LNCaP clone FGC (cell line): ENCODE results near the gene TTC9.
A peak's percentile ranks its signal among the peaks of the same experiment; 100 is the strongest.

ENCODE experiments used
- DNase-seq: peaks from one replicate; pipeline ENCODE4 v3.0.0-alpha.2; 2011; ENCODE audit warnings: low read depth
- H3K4me3 ChIP-seq: 2 replicates; pipeline ENCODE4 v1.5.1; 2011; ENCODE audit warnings: mild to moderate bottlenecking, low read depth, low read length, control low read depth
- TF ChIP-seq, protein P1 (sequence below): IDR thresholded peaks from 2 replicates; pipeline ENCODE4 v1.5.1; 2012; ENCODE audit warnings: mild to moderate bottlenecking; ENCODE audit not compliant: control insufficient read depth, insufficient read depth; ENCODE audit errors: extremely low read depth

Gene TTC9

DNA sequence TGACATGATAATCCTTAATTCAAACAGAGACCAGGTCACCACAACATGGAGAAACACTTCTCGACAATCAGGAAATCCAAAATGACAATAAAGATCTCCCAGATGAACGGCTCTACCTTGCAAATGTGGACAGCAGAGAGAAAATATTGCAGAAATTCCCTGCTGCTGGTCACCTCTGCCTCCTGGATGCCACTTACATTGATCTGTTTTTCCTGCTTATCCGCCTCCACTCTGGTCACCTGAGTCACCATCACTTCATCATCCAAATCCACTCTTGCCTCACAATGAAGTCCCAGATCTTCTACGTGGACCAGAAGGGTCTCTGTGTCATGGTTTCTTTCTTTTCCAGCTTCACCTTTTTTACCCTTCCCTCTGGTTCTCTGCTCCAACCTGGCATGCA is 21.1 kb downstream of the TTC9 start:
- H3K4me3 ChIP-seq = no peak overlapping the region
- DNase-seq = no peak
- TF ChIP-seq, protein P1, sequence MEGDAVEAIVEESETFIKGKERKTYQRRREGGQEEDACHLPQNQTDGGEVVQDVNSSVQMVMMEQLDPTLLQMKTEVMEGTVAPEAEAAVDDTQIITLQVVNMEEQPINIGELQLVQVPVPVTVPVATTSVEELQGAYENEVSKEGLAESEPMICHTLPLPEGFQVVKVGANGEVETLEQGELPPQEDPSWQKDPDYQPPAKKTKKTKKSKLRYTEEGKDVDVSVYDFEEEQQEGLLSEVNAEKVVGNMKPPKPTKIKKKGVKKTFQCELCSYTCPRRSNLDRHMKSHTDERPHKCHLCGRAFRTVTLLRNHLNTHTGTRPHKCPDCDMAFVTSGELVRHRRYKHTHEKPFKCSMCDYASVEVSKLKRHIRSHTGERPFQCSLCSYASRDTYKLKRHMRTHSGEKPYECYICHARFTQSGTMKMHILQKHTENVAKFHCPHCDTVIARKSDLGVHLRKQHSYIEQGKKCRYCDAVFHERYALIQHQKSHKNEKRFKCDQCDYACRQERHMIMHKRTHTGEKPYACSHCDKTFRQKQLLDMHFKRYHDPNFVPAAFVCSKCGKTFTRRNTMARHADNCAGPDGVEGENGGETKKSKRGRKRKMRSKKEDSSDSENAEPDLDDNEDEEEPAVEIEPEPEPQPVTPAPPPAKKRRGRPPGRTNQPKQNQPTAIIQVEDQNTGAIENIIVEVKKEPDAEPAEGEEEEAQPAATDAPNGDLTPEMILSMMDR = no peak

DNA sequence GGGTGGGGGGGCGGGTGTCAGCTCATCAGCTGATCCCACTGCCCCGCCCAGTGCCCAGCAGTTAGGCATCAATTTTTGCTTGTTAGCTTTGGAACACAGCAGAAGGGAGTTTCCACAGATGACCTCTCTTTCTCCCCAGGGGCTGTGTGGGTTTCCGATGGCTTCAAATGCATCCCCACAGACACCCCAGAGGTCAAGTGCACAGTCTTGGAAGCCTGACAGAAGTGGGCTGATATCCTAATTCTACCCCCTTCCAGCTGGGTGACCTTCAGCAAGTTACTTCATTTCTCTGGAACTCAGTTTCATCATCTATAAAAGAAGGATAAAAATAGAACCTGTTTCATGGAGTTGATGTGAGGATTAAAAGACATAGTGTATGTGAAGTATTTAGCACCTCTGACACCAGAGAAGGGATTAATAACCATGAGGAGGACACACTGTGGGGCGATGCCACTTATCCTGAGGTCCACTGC is 22.0 kb downstream of the TTC9 start:
- DNase-seq = no peak
- TF ChIP-seq, protein P1 = no peak
- no peak overlapping the region for H3K4me3 ChIP-seq

DNA sequence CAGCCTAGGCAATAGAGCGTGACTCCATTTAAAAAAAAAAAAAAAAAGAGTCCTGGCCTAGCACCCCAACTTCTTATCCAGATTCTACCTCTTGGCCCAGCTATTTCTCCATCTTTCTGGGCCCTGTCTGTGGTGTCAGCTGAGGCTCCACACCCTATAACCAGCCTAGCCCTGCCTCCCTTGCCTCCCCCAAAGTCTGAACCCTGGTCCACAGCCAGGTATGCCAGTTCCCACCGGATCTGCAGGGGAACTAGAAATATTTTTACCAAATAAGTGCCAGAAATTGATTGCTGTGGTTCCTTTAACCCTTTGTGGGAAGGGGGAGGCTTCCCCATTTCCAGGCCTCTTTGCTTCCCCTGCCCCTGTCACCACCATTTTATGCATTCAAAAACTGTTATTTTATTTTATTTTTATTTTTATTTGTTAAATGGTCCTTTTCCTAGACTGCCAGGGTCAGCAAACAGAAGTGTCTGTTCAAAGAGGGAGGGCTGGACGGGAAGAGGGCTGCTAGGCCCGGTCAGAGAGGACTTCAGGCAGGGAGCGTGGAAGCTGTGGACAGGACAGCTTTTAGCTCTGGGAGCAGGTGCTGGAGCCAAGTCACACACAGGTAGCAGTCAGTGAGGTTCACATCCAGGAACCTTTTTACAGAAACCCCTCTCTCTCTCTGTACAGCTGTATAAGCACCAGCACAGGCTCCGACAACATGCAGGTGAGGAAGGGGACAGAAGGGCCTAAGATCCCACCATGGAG is 23.2 kb downstream of the TTC9 start:
- peak overlapping the region; percentile 6; the same call in 1 of the 2 replicates for H3K4me3 ChIP-seq
- DNase-seq = peak; percentile 60
- TF ChIP-seq, protein P1 = no peak

DNA sequence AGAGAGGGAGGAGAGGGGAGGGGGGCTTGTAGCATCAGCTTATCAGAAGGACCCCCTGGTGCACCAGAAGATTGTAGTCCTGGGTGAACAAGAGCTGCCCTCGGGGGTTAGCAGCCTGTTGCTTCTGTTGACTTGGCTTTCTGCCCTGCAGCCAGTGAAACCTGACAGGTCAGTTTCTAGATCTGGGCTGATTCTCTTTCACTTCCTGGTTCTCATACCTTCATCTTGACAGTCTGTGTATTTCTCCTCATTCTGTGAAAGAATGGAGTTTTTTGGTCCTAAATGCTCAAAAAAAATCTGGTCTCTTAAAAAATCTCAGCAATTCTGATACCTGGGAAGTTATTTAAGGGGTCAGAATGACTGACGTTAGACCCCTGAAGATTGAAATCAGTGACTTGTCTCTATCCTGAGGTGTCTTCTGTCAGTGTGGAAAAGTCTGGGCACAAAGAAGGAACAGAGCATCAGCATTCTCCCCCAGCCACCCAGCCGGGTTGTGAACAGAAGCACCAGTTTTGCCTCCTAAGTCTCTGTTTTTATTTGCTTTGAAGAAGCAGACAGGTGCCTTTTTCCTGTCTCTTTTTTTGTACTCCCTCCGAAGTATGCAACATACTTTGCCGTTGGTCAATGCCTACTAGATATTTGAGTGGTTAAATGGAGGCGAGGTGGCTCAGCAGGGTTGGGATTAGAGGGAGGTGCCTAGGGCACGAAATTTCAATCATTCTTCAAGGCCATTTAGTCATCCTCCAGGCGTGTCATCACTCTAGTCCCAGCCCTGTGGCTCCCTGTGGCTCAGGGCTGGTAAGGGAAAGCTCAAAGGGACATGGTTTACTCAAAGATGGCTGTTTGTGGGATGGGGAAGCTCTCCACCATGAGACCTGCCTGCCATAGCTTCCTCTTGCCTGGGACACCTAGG is 24.0 kb downstream of the TTC9 start:
- H3K4me3 ChIP-seq = peak overlapping the region; percentile 6; the same call in 1 of the 2 replicates
- TF ChIP-seq, protein P1 = no peak
- DNase-seq = peak; percentile 94

DNA sequence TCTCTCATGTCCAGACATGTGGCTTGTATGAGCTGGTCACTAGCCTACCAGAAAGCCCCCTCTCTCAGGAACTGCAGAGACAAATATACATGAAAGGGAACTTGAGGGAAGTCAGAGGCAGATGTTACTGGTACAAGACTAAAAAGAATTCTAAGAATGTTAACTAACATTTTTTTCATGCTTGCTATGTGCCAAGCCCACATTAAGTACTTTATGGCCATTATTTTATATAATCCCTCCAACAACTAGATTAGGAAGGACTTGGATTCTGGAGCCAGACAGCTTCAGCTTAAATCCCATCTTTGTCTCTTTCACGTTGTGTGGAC is 24.6 kb downstream of the TTC9 start:
- H3K4me3 ChIP-seq = no peak overlapping the region
- TF ChIP-seq, protein P1 = no peak
- DNase-seq = no peak

DNA sequence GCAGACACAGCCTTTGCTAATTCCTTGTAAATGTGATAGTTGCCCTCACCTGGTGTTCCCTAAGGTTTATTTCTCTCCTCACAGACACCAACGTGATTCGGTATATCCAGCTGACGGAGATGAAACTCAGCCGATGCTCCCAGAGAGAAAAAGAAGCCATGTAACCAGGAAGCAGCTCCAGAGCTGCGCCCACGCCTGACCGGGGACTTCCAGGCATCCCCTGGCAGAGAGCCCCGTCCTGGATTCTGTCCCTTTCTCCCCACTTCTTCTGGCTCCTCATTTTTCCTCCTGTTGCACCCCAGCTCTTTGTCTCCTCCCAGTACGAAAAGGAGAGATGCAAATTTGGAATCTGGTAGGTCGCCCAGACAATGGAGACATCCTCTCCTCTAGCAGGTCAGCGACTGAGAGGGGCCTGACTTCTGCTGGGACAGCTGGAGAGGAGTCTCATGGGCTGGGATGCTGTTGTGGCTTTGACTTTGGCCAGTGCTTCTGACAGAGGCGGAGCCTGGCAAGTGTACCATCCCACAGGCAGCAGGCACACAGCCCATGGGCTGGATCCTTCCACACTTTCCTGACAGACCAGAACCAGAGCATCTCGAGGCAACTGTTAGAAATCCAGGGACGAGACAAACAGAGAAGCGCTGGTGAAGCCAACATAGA is 29.4 kb downstream of the TTC9 start:
- no peak for DNase-seq
- TF ChIP-seq, protein P1 = no peak
- no peak overlapping the region for H3K4me3 ChIP-seq
